Skeletal muscle satellite cell (primary cell): ENCODE data around the gene TXNDC15.
"Not testable (repeated sequence)": the region's sequence is repeated elsewhere in the genome, so short reads cannot be mapped to it uniquely, and the experiment has no call there.

Source experiments
- H3K27me3 ChIP-seq: 2 replicates; pipeline ENCODE4 v1.7.0; 2013; ENCODE audit warnings: low read length; ENCODE audit not compliant: control insufficient read depth, insufficient read depth
- H3K36me3 ChIP-seq: 2 replicates; pipeline ENCODE4 v1.7.0; 2013; ENCODE audit warnings: mild to moderate bottlenecking, control low read depth, low read length; ENCODE audit not compliant: insufficient read depth
- H3K4me1 ChIP-seq: 2 replicates; pipeline ENCODE4 v1.7.0; 2013; ENCODE audit warnings: low read length; ENCODE audit not compliant: control insufficient read depth, insufficient read depth
- H3K4me2 ChIP-seq: 2 replicates; pipeline ENCODE4 v1.7.0; 2013; ENCODE audit warnings: mild to moderate bottlenecking, low read length
- H3K4me3 ChIP-seq: 2 replicates; pipeline ENCODE4 v1.7.0; 2013; ENCODE audit warnings: low read length
- H3K9ac ChIP-seq: 2 replicates; pipeline ENCODE4 v1.7.0; 2013; ENCODE audit warnings: mild to moderate bottlenecking, low read depth, low read length, moderate library complexity
- H3K9me3 ChIP-seq: replicated peaks from 2 replicates; pipeline ENCODE4 v1.7.0; 2013; ENCODE audit warnings: mild to moderate bottlenecking, control low read depth, low read length

The TXNDC15 gene

DNA sequence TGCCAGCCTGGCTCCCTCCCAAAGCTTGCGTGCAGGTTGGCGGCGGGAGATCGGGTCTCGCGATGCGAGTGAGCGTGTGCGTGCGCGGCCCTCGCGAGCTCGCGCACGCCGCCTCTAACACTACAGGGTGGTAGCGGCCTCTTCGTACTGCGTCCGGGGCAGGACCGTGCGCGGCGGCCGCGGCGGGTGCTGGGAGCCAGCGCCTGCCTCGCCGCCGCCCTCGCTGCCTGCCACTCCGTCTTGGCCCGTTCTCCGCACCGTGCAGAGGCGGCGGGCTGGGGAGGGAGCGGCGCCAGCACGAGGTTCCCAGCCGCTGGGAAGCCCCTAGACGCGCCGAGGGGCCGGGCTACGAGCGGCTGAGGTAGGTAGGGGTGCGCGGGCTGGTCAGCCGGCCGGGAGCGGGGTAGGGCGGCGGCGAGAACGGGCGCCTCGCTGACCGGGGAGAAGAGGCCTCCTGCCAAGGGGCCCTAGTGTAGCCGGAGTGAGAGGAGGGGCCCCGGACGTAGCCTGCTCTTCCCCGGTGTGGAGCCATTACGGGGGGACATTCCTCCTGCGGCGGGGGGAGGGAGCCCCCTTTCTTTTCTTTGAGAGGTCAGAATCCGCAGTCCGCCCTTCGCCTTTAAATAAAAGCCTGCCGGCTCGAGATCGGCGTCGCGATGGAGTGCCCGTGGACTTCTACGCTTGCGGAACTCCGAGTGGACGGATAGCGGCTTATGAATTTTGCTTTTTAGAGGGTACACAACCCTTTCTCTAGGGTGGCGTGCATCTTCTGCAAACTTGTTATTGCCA lies 28.1 kb upstream of the TXNDC15 start, which contains the start of gene C5orf24:
C5orf24 (plus strand) TSS at position 117 of the 789 bp plus-strand sequence. CDS start 8,933 bp downstream, outside the sequence.
- H3K36me3 ChIP-seq: peaks cover 17% of the 10 kb centered on the region

DNA sequence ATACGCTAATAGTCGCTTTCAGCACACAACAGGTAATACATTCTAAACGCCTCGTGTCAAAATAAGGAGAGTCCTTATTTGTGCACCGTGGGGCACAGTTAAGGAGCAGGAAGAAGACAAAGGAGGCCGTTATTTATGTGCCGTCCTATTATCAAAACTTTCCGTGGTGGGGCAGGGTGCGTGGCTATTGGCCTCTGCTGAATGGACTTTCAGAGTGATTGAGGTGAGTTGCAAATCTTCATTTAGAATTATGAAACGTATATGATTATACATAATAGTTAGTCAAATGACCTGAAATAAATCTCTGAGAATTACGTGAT lies 27.6 kb upstream of the TXNDC15 start:
- H3K27me3 ChIP-seq: no peaks in the 10 kb centered on the region
- H3K4me3 ChIP-seq: peak overlapping the region; percentile 97
- H3K4me2 ChIP-seq: peak overlapping the region; percentile 95
- no peaks in the 10 kb centered on the region for H3K9me3 ChIP-seq
- H3K4me1 ChIP-seq: peaks cover 49% of the 10 kb centered on the region
- peaks cover 20% of the 10 kb centered on the region for H3K36me3 ChIP-seq
- peak overlapping the region; percentile 100 for H3K9ac ChIP-seq

More for the DNA sequence above, 28.1 kb upstream of the TXNDC15 start, which contains the start of gene C5orf24:
- H3K4me2 ChIP-seq: peak within 1 kb of the TSS; percentile 95
- peaks cover 44% of the 10 kb centered on the region for H3K4me1 ChIP-seq
- H3K9me3 ChIP-seq: no peaks in the 10 kb centered on the region
- peak within 1 kb of the TSS; percentile 100 for H3K9ac ChIP-seq
- H3K27me3 ChIP-seq: no peaks in the 10 kb centered on the region
- peak within 1 kb of the TSS; percentile 97 for H3K4me3 ChIP-seq

DNA sequence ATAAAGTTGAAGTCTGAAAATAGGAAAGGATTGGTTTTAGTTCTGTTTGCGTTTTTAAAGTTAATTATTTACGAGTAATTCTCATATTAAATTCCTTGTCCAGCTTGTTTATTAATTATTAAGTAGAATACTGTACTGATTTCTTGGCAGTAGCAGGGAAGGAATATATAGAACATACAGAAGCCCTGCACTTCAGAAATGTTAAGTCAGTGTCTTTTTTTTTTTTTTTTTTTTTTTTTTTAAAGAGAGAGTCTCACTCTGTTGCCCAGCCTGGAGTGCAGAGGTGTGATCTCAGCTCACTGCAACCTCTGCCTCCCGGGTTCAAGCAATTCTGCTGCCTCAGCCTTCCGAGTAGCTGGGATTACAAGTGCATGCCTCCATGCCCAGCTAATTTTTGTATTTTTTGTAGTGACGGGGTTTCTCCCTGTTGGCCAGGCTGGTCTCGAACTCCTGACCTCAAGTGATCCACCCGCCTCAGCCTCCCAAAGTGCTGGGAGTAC lies 24.7 kb upstream of the TXNDC15 start:
- not testable (repeated sequence) for H3K9me3 ChIP-seq, H3K4me3 ChIP-seq, H3K27me3 ChIP-seq, H3K4me2 ChIP-seq, H3K9ac ChIP-seq
- Histone ChIP-seq H3K36me3 (peaks cover 27% of the 10 kb centered on the region), H3K4me1 (peaks cover 36% of the 10 kb centered on the region)

DNA sequence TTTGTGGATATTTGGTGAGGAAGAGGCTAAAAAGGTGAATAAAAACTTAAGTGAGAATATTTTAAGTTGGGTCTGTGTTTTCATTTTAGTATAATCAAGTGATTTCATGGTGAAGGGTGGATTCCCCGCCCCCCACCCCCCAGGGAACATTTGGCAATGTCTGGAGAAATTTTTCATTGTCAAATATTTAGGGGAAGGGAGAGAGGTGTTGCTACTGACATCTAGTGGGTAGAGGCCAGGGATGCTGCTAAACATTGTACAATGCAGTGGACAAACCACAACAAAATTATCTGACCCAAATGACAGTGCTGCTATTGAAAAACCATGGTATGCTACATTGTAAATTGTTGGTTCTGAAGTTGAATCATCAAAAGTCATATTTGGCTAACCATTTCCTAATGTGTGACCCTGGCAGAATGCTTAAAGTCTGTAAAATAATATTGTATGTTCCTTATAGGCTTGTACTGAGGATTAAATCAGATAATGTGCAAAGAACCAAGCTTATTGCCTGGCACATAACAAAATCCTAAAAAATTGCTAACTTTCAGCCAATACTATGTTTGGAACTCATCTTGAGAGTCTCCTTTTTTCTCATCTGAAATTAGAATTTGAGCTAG lies 22.8 kb upstream of the TXNDC15 start:
- peak overlapping the region; percentile 64 for H3K4me2 ChIP-seq
- peak overlapping the region; percentile 28 for H3K4me3 ChIP-seq
- peaks cover 42% of the 10 kb centered on the region for H3K36me3 ChIP-seq
- no peaks in the 10 kb centered on the region for H3K27me3 ChIP-seq
- H3K9me3 ChIP-seq: no peaks in the 10 kb centered on the region
- peaks cover 26% of the 10 kb centered on the region for H3K4me1 ChIP-seq
- peak overlapping the region; percentile 25 for H3K9ac ChIP-seq

DNA sequence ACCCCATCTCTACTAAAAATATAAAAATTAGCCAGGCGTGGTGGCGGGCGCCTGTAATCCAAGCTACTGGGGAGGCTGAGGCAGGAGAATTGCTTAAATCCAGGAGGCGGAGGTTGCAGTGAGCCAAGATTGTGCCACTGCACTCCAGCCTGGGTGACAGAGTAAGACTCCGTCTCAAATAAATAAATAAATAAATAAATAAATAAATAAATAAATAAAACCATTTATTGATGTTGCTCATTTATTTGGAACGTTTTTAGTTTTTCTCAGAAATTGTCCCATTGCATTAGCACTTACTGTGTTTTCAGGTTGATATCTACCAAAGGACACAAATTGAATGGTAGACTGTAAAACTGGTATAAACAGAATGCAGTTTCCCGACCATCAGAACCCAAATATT lies 17.7 kb upstream of the TXNDC15 start:
- H3K36me3 ChIP-seq: peaks cover 66% of the 10 kb centered on the region
- not testable (repeated sequence) for H3K4me2 ChIP-seq, H3K4me3 ChIP-seq, H3K4me1 ChIP-seq, H3K9ac ChIP-seq, H3K9me3 ChIP-seq, H3K27me3 ChIP-seq

DNA sequence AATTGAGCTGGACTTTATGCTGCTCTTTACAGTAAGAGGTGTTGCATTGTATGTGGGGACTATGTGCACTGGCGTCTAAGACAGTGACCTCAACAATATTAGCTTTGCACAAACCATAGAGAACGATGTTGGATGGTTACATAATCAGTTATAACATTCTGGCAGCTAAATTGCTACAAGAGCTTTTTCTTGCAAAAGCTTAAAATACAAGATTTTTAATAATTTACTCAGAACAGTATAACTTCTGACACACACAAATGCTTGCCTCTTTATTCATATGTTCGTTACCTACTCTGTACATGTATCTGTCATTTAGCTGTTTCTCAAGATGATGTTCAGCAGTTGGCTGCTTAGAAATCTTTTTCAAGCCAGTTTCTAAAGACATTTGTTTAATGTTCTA lies 16.8 kb upstream of the TXNDC15 start:
- no peak overlapping the region for H3K4me2 ChIP-seq
- H3K9me3 ChIP-seq: no peaks in the 10 kb centered on the region
- H3K4me1 ChIP-seq: no peaks in the 10 kb centered on the region
- no peak overlapping the region for H3K4me3 ChIP-seq
- no peaks in the 10 kb centered on the region for H3K27me3 ChIP-seq
- H3K9ac ChIP-seq: no peak overlapping the region
- H3K36me3 ChIP-seq: peaks cover 64% of the 10 kb centered on the region

DNA sequence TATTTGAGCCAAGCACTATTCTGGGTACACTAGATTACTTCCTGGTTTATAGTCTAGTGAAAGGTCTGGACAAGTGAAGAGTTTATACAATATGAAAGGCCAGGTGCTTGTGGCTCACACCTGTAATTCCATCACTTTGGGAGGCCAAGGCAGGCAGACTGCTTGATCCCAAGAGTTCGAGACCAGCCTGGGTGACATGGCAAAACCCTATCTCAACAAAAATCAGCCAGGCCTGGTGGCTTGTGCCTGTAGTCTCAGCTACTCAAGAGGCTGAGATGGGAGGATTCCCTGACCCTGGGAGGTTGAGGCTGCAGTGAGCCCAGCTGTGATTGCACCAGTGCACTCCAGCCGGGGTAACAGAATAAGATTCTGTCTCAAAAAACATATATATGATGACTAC lies 9.5 kb upstream of the TXNDC15 start:
- Histone ChIP-seq H3K4me1 (no peaks in the 10 kb centered on the region), H3K36me3 (peaks cover 23% of the 10 kb centered on the region), H3K9ac (no peak overlapping the region), H3K4me3 (no peak overlapping the region), H3K9me3 (no peaks in the 10 kb centered on the region), H3K4me2 (no peak overlapping the region), H3K27me3 (no peaks in the 10 kb centered on the region)

DNA sequence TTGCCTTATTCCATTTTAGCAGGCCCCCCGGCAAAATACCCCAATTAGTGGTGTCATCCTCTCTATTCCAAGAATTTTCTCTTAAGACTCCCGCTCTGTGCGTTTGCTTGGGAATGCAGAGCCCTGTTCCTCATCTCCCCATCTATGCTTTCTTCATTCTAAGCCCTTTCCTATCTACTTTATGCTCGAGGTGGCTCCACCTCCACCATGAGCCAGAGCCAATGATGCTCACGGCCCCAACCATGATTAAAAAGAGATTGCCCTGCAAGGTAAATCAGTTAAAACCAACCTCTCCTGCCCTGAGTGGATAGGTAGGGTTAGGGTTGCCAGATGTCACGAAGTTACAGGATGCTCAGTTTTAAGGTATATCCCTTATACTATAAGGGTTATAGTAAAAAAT lies 677 bp upstream of the TXNDC15 start:
- Histone ChIP-seq H3K4me2 (peak overlapping the region; percentile 91), H3K36me3 (no peaks in the 10 kb centered on the region), H3K4me3 (peak overlapping the region; percentile 93), H3K4me1 (peaks cover 11% of the 10 kb centered on the region), H3K9ac (peak overlapping the region; percentile 95), H3K27me3 (no peaks in the 10 kb centered on the region), H3K9me3 (no peaks in the 10 kb centered on the region)

DNA sequence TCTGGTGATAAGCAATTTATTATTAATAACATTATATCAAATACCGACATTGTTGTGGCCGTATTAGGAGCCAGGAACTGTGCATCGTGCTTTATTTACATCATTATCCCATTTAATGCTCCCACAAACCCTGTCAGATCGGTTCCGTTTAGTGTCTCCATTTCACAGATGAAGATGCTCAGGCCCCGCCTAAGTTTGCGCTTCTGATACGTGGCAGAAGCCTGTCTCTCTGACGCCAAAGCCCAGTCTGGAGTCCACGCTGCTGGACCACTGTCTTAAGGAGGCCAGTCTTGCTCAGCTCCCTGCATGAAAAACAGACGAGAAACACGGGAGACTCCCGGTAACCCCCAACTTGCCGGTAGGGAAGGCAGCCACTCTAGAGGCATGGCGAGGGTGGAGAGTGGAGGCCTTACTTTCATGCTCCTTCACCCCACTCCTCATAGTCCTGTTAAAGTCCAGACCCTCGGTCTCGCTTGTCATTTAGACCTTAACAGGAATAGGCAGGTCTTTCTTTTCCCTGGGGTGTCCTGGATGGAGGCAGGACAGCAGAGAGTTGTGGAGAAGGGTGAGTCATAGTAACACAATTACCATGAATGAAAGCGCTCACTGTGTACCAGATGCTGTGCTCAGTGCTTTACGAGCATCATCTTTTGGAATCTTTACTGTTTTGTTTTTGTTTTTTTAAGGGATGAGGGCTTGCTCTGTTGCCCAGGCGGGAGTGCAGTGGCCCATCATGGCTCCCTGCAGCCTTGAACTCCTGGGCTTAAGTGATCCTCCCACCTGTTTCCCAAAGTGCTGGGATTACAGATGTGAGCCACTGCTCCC lies 872 bp downstream of the TXNDC15 start:
- Histone ChIP-seq H3K9me3 (no peaks in the 10 kb centered on the region), H3K27me3 (no peaks in the 10 kb centered on the region), H3K9ac (peak overlapping the region; percentile 95), H3K36me3 (no peaks in the 10 kb centered on the region), H3K4me1 (peaks cover 11% of the 10 kb centered on the region), H3K4me3 (peak overlapping the region; percentile 93), H3K4me2 (peak overlapping the region; percentile 91)

DNA sequence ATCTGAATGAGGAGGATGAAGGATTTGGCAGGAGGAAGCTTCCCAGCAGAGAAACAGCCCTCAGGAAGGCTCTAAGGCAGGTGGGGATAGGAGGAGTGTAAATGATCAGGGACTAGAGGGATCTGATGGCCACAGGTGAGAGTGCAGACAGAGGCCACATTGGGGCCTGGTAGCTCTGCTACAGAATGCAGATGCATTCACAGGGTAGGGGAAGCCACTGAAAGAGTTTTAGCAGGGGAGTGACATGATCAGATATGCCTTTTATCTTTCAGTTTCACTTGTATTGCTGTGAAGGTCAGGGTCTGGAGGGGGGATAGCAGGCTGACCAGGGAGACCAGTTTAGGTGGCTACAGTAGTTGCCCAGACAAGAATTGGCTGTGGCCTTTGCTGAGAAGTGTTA lies 3.0 kb downstream of the TXNDC15 start:
- no peaks in the 10 kb centered on the region for H3K9me3 ChIP-seq
- no peaks in the 10 kb centered on the region for H3K27me3 ChIP-seq
- no peaks in the 10 kb centered on the region for H3K36me3 ChIP-seq
- H3K9ac ChIP-seq: no peak overlapping the region
- H3K4me1 ChIP-seq: peaks cover 11% of the 10 kb centered on the region
- no peak overlapping the region for H3K4me2 ChIP-seq
- H3K4me3 ChIP-seq: no peak overlapping the region

DNA sequence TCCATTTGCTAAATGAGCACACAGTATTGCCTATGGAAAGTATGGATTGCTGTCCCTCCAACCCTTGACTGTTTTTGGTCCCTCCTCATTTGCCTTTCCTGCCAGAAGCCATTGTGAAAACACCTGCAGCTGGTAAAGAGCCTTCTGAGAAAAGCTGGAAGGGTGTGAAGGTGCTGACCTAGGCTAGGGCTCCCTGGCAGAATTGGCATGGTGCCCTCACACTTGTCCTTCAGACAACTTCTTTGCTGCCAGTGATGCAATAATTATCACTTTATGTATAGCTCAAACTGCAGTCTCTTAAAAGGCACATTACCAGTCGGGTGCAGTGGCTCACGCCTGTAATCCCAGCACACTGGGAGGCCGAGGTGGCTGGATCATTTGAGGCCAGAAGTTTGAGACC lies 4.2 kb downstream of the TXNDC15 start:
- H3K9ac ChIP-seq: no peak overlapping the region
- H3K27me3 ChIP-seq: no peaks in the 10 kb centered on the region
- no peak overlapping the region for H3K4me2 ChIP-seq
- H3K4me1 ChIP-seq: peaks cover 11% of the 10 kb centered on the region
- H3K9me3 ChIP-seq: no peaks in the 10 kb centered on the region
- no peak overlapping the region for H3K4me3 ChIP-seq
- no peaks in the 10 kb centered on the region for H3K36me3 ChIP-seq
